ENCODE data around the gene SAMM50.
A peak's percentile ranks its signal among the peaks of the same experiment; 100 is the strongest.

SAMM50 gene

GRCh38 chr22:43955040-43955882 lies at the start of gene SAMM50:
Gene SAMM50, plus strand, starts transcription at chr22:43955442. Its CDS starts 136 bp downstream, at chr22:43955578.
- ATAC-seq: peak; percentile 97
- TF ChIP-seq CSDC2 (CRISPR knock-in tag; IDR thresholded peaks at IDR 0.05): no peak
- no peak for TF ChIP-seq ARNTL (CRISPR knock-in tag; IDR thresholded peaks at IDR 0.05; ENCODE audit: borderline replicate concordance, low read depth)
- TF ChIP-seq GLIS3 (CRISPR knock-in tag; IDR thresholded peaks at IDR 0.05): no peak
- no peak for TF ChIP-seq CSRNP3 (CRISPR knock-in tag; IDR thresholded peaks at IDR 0.05)
- TF ChIP-seq ZNF8 (CRISPR knock-in tag; IDR thresholded peaks at IDR 0.05): no peak
- TF ChIP-seq RARB (CRISPR knock-in tag; IDR thresholded peaks at IDR 0.05): no peak
- no peak for TF ChIP-seq ESRRG (CRISPR knock-in tag; IDR thresholded peaks at IDR 0.05)
- no peak for TF ChIP-seq SNAI2 (CRISPR knock-in tag; IDR thresholded peaks at IDR 0.05)
- TF ChIP-seq ZNF565 (CRISPR knock-in tag; conservative IDR thresholded peaks at IDR 0.05; ENCODE audit: low read depth): no peak
- TF ChIP-seq PATZ1 (CRISPR knock-in tag; IDR thresholded peaks at IDR 0.05; ENCODE audit: borderline replicate concordance): no peak
- TF ChIP-seq ISL1 (CRISPR knock-in tag; IDR thresholded peaks at IDR 0.05): no peak
- TF ChIP-seq ZC3H10 (CRISPR knock-in tag; IDR thresholded peaks at IDR 0.05): no peak
- no peak for TF ChIP-seq TOX (CRISPR knock-in tag; IDR thresholded peaks at IDR 0.05; ENCODE audit: borderline replicate concordance)
- TF ChIP-seq POU6F1 (CRISPR knock-in tag; IDR thresholded peaks at IDR 0.05; ENCODE audit: borderline replicate concordance, low read depth): no peak
- TF ChIP-seq ZFP30 (CRISPR knock-in tag; IDR thresholded peaks at IDR 0.05): no peak
- no peak for TF ChIP-seq ZFP3 (CRISPR knock-in tag; IDR thresholded peaks at IDR 0.05)
- no peak for TF ChIP-seq TCF4 (CRISPR knock-in tag; IDR thresholded peaks at IDR 0.05; ENCODE audit: borderline replicate concordance)
- no peak for TF ChIP-seq TSHZ2 (CRISPR knock-in tag; IDR thresholded peaks at IDR 0.05)
- TF ChIP-seq OSR1 (CRISPR knock-in tag; IDR thresholded peaks at IDR 0.05): no peak

GRCh38 chr22:43905681-43906080 lies 49.6 kb upstream of the SAMM50 start:
- ATAC-seq: no peak
- TF ChIP-seq OSR1 (CRISPR knock-in tag; IDR thresholded peaks at IDR 0.05) (no peak), BACH2 (CRISPR knock-in tag; IDR thresholded peaks at IDR 0.05; ENCODE audit: borderline replicate concordance) (no peak), CREB5 (CRISPR knock-in tag; IDR thresholded peaks at IDR 0.05; ENCODE audit: low read depth) (no peak), ZNF8 (CRISPR knock-in tag; IDR thresholded peaks at IDR 0.05) (no peak), TSHZ2 (CRISPR knock-in tag; IDR thresholded peaks at IDR 0.05) (no peak), TOX (CRISPR knock-in tag; IDR thresholded peaks at IDR 0.05; ENCODE audit: borderline replicate concordance) (no peak), CSDC2 (CRISPR knock-in tag; IDR thresholded peaks at IDR 0.05) (no peak), RARB (CRISPR knock-in tag; IDR thresholded peaks at IDR 0.05) (no peak), ZFP3 (CRISPR knock-in tag; IDR thresholded peaks at IDR 0.05) (no peak), CSRNP3 (CRISPR knock-in tag; IDR thresholded peaks at IDR 0.05) (no peak), ZNF70 (CRISPR knock-in tag; IDR thresholded peaks at IDR 0.05) (no peak), POU6F1 (CRISPR knock-in tag; IDR thresholded peaks at IDR 0.05; ENCODE audit: borderline replicate concordance, low read depth) (no peak)

Measured in SK-N-SH treated with all-trans-retinoic acid at 6 μM for 48 hours (cell line).